HL-60/S4 (cell line): Measurements from ENCODE around the gene GSTT4.
"Not testable (repeated sequence)": the region's sequence is repeated elsewhere in the genome, so short reads cannot be mapped to it uniquely, and the experiment has no call there.

ENCODE experiments used
- in situ Hi-C: fragments of 300-500 bp; cut with MboI; formaldehyde crosslinking; loops from 2 replicates; pipeline ENCODE4 v1.14.3; 2022; ENCODE audit warnings: low sequenced_read_pairs

Gene GSTT4

DNA sequence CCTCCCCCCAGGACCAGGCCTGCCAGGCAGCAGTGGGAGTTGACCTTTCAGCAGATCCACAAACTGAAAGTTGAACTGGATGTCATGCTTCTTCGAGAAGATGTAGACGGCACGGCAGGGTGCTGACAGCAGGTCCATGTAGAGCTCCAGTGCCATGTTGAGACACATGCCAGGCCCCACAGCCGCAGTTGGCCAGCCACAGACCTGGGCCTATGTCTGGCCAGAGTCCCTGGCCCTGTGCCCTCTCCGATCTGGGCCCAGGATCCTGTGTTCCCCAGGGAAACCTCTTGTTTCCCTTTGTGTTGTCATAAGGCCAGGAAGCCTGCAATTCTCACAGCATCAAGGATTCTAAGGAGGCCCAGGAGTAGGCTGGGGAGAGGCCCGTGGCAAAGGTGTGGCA lies at the start of gene GSTT4:
Gene GSTT4, minus strand, starts transcription at position 253 of the 400 bp plus-strand sequence. Its CDS starts 97 bp downstream, at position 156.
- in situ Hi-C loops, result loop anchor here (5.0 to 25.0 kb wide), 2 partner anchors 68 to 532 kb away; no protein-coding TSS in a partner anchor

DNA sequence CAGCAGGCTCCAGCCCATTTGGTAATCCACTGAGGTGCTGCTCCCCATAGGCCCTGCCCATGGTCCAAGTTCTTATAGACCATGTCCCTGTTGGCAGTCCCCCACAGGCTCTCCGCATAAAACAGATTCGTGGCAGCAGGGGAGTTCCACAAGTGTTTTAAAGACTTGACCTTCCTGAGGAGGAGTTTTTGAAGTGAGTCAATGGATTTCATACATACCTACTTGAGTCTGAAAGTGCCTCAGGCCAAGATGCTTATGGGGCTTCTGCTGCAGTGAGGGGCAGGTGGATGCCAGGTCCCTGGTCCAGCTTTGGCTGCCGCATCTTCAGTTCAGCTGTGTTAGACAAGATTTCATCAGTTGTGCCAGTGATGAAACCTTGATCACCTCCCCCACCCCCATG lies 49.1 kb upstream of the GSTT4 start:
- in situ Hi-C loops, result no loop called here

DNA sequence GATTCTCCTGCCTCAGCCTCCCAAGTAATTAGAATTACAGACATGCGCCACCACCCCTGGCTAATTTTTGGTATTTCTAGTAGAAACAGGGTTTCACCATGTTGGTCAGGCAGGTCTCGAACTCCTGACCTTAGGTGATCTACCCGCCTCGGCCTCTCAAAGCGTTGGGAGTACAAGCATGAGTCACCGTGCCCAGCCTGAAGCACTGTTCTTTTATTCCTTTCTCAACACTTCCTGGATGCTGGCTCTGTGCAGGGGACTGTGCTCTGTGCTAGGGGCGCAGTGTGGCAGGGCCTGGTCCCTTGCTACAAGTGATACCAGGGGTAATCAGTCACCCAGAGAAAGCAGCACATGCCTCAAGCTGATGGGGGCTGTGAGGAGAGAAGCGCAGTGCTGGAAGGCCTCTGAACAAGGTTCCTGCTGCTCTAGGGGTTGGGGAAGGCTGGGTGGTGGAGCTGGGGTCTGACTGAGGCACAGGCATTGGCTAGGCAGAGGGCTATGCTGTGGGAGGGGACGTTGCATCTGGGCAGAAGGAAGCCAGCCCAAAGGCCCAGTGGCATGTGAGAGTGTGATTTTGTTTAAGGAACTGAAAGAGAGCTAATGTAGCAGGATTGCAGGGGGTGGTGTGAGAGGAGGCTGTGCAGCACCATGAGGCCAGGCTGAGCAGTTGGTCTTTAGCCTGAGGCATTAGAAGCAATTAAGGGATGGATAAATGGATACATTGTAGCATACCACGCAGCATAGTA lies 48.4 kb upstream of the GSTT4 start:
- in situ Hi-C loops, result no loop called here

DNA sequence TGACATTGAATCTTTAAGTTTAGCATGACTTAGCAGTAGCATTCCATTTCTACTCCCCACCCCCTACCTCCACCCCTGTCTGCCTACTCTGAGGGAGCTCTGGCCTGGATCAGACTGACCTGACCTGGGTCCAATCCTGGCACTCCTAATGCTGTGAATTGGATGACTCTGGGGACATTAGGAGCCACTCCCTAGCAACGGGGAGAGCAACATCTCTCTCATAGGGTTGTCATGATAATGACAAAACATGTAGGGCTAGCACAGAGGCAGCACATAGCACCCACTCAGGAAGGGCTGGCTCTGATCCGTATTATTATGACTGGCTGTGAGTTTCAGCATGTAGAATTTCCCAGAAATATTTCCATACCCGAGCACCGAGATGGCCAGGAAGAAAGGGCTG lies 46.3 kb upstream of the GSTT4 start:
- in situ Hi-C loops, result no loop called here

- in situ Hi-C loops, result no loop called here
Observed at GRCh38 chr22:24051028-24051427, 45.8 kb upstream of the GSTT4 start.

DNA sequence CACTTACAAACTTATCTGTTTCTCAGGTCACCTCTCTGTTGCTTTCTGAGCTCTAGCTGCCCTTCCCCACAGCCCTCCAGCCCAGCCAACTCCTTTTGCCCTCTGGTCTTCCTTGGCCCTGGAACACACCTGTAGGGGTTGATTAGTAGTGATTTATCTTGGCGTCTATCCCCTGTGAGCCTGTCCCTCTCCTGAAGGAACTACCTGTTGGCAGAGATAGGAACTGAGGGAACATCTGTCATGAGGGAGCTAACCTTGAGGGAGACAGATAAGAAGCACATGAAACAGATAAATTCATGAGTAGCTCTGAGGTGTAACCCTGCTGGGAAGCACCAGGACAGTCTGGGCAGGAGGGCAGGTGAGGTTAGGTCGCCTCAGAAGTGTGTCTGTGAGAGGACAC lies 44.7 kb upstream of the GSTT4 start:
- in situ Hi-C loops, result no loop called here

- in situ Hi-C loops, result no loop called here
Observed at GRCh38 chr22:24049211-24049610, 44.0 kb upstream of the GSTT4 start.

- in situ Hi-C loops, result no loop called here
Observed at GRCh38 chr22:24046024-24046423, 40.8 kb upstream of the GSTT4 start.

- in situ Hi-C loops, result no loop called here
Observed at GRCh38 chr22:24043958-24044357, 38.7 kb upstream of the GSTT4 start.

GRCh38 chr22:24043465-24043864 lies 38.2 kb upstream of the GSTT4 start:
- in situ Hi-C loops, result not testable (repeated sequence)

DNA sequence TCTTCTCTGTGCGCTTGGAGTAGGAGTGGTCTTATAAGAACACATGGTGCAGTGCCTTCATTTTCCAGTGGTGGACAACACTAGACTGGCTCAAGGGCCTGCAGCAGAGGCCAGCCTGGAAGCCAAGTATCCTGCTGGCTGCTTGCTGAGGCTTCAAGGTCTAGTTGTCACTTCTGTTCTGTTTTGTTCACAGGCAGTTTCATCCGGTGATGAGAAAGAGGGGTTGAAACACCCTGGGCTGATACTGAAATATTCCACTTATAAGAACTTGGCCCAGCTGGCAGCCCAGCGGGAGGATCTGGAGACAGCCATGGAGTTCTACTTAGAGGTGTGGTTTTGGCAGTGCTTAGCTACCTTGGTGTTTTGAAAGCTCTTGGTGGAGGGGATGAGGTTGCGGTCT lies 35.7 kb upstream of the GSTT4 start:
- in situ Hi-C loops, result no loop called here

- in situ Hi-C loops, result no loop called here
Observed at GRCh38 chr22:24039046-24039445, 33.8 kb upstream of the GSTT4 start.

DNA sequence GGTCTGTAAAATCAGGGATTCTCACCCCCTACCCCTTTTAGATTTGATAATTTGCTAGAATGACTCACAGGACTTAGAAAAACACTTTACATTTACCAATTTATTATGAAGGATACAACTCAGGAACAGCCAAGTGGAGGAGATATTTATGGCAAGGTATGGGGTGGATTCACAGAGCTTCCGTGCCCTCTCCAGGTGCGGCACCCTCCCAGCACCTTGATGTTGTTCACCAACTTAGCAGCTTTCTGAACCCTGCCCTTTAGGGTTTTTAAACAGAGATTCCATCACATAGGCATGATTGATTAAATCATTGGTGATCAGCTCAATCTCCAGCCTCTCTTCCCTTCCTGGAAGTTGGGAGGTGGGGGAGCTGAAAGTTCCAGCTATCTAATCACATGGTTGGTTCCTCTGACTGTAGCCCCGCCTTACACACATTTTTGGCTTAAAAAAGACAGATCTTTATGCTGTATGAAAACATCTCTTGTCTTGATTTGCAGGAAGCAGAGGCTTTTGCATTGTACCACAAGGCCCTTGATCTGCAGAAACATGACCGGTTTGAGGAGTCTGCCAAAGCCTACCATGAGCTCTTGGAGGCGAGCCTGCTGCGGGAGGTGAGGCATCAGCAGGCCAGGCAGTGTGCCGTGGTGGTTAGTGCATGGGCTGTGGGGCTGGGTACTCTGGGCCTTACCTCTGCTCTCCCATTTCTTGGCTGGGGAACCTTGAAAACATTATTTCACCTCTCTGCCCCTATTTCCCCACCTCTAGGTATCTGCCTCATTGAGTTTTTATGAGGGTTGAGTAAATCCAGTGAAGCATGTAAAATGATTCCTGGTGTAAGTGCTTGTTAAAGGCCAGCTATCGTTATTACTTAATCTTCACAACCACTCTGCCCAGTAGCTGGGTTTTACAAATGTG lies 32.9 kb upstream of the GSTT4 start:
- in situ Hi-C loops, result no loop called here

- in situ Hi-C loops, result no loop called here
Observed at GRCh38 chr22:24035296-24035695, 30.0 kb upstream of the GSTT4 start.

DNA sequence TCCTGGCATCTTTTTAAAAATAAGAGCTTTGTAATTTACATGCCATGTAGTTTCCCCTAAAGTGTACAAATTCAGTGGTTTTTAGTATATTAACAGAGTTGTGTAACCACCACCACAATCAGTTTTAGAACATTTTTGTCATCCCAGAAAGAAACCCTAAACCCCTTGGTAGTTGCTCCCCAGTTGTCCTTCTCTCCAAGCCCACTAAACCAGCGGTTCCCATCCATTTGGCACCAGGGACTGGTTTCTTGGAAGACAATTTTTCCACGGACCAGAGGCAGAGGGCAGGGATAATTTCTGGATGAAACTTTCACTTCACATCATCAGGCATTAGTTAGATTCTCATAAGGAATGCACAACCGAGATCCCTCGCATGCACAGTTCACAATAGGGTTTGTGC lies 28.5 kb upstream of the GSTT4 start:
- in situ Hi-C loops, result no loop called here

GRCh38 chr22:24030186-24030702 lies 25.0 kb upstream of the GSTT4 start:
- in situ Hi-C loops, result no loop called here

GRCh38 chr22:24029304-24029703 lies 24.1 kb upstream of the GSTT4 start:
- in situ Hi-C loops, result no loop called here

DNA sequence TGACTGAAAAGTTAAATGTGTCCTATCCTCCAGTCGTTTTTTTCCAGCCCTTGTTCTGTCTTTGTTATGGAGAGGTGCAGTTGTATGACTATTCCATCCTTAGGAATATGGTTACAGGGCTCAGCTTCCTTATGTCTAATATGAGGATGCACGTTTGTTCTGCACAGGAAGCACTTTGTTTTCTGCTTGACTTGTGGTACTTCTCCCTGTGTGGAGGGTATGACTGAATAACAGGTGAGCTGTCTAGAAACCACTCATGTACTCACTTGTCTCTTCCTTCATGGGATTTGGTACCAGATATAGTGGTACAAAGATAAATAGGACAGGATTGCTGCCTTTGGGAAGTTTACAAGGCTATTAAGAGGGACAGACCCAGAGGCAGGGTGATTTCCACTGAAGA lies 23.3 kb upstream of the GSTT4 start:
- in situ Hi-C loops, result no loop called here

DNA sequence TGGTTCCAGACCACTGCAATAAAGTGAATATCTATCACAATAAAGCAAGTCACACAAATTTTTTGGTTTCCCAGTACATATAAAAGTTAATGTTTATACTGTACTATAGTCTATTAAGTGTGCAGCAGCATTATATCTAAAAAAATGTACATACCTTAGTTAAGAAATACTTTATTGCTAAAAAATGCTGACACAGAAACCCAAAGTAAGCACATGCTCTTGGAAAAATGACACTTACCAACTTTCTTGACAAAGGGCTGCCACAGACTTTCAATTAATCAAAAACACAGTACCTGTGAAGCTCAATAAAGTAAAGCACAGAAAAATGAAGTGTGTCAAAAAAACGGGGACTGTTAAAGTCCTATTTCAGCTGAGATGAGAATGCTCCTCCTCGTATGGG lies 22.7 kb upstream of the GSTT4 start:
- in situ Hi-C loops, result no loop called here

GRCh38 chr22:24027389-24027975 lies 22.2 kb upstream of the GSTT4 start:
- in situ Hi-C loops, result no loop called here

DNA sequence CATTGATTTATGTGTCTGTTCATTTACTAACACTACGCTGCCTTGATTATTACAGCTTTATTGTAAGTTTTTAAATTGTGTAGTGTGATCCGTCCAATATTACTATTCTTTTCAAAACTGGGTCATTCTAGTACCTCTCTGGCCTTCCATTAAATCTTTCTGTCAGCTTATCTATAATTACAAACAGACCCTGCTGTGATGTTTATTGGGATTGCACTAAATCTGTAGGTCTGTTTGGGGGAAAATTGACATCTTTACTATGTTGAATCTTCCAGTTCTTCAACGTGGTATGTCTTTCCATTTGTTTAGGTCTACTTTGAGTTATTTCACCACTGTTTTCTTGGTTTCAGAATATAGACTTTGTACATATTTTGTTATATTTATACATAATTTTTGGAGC lies 21.5 kb upstream of the GSTT4 start:
- in situ Hi-C loops, result no loop called here
